ENCODE data around the gene MMP3. TPM values are rescaled to one million over a fixed set of nuclear protein-coding genes. Genes with fewer than 3 reads are reported as not detected.

Gene MMP3
- polyA plus RNA-seq, 3 donors = not detected

DNA sequence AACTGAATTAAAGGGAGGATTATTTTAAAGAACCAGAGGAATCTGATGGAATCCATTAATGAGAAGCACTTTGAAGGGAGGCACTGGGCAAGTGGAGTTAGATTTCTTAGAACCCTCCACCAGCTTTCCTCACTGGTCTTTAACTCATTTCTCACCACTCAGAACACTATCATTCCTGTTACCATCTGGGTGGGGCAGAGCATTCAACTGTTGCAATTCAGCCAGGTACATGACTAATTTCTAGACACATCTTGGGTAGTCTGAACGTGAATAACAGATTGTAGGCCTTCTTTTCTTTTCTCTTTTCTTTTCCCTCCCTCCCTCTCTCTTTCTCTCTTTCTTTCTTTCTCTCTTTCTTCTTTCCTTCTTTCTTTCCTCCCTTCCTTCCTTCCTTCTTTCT, 29.9 kb downstream of the MMP3 start:
- Mint-ChIP-seq H3K27ac (no peak overlapping the region), H3K4me1 (no peaks in the 10 kb centered on the region), H3K4me3 (no peak overlapping the region), H3K36me3 (no peaks in the 10 kb centered on the region), H3K27me3 (ENCODE audit: low read depth in 3 of 3) (peaks cover 4 to 6% (median 5%) of the 10 kb centered on the region in 3 donors), H3K9me3 (peaks cover 0 to 11% (median 6%) of the 10 kb centered on the region in 7 donors)
- no peaks in the 10 kb centered on the region for H3K27me3 ChIP-seq (ENCODE audit: control insufficient read depth in 2 of 2, insufficient read depth in 2 of 2, low read length in 2 of 2)
- no peak overlapping the region for H3K4me3 ChIP-seq (replicated peaks in 1 of 3; ENCODE audit: low read depth in 2 of 3, low read length in 3 of 3)
- no peaks in the 10 kb centered on the region for H3K79me2 ChIP-seq (ENCODE audit: insufficient read depth, low read length)
- no peak for DNase-seq
- intact Hi-C loops (cut with micrococcal nuclease) = no loop called here
- H3K9ac ChIP-seq (ENCODE audit: insufficient read depth, low read length, poor library complexity, severe bottlenecking) = no peak overlapping the region
- no peaks in the 10 kb centered on the region for H3K4me1 ChIP-seq (ENCODE audit: control insufficient read depth in 1 of 2, insufficient read depth in 2 of 2, low read length in 2 of 2)
- H4K20me1 ChIP-seq (ENCODE audit: insufficient read depth, low read length) = no peaks in the 10 kb centered on the region
- no CpG with 5 or more reads among the region's 1 CpG for WGBS (ENCODE audit: insufficient coverage)
- no peaks in the 10 kb centered on the region for H3K9me3 ChIP-seq (replicated peaks in 1 of 2; ENCODE audit: control insufficient read depth in 1 of 2, insufficient read depth in 1 of 2, low read length in 2 of 2)
- TF ChIP-seq, protein P1, sequence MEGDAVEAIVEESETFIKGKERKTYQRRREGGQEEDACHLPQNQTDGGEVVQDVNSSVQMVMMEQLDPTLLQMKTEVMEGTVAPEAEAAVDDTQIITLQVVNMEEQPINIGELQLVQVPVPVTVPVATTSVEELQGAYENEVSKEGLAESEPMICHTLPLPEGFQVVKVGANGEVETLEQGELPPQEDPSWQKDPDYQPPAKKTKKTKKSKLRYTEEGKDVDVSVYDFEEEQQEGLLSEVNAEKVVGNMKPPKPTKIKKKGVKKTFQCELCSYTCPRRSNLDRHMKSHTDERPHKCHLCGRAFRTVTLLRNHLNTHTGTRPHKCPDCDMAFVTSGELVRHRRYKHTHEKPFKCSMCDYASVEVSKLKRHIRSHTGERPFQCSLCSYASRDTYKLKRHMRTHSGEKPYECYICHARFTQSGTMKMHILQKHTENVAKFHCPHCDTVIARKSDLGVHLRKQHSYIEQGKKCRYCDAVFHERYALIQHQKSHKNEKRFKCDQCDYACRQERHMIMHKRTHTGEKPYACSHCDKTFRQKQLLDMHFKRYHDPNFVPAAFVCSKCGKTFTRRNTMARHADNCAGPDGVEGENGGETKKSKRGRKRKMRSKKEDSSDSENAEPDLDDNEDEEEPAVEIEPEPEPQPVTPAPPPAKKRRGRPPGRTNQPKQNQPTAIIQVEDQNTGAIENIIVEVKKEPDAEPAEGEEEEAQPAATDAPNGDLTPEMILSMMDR (IDR thresholded peaks at IDR 0.05) = no peak
- no peak overlapping the region for H3K4me2 ChIP-seq (replicated peaks; ENCODE audit: extremely low read depth, low read length, poor library complexity, severe bottlenecking)
- H3K36me3 ChIP-seq (replicated peaks in 1 of 2; ENCODE audit: control insufficient read depth in 1 of 2, insufficient read depth in 2 of 2, low read length in 2 of 2) = no peaks in the 10 kb centered on the region
- no peak overlapping the region for H2AFZ ChIP-seq (ENCODE audit: insufficient read depth, low read depth, low read length, poor library complexity, severe bottlenecking)
- no peak overlapping the region for H3K27ac ChIP-seq (ENCODE audit: low read depth in 1 of 2, low read length in 2 of 2)

DNA sequence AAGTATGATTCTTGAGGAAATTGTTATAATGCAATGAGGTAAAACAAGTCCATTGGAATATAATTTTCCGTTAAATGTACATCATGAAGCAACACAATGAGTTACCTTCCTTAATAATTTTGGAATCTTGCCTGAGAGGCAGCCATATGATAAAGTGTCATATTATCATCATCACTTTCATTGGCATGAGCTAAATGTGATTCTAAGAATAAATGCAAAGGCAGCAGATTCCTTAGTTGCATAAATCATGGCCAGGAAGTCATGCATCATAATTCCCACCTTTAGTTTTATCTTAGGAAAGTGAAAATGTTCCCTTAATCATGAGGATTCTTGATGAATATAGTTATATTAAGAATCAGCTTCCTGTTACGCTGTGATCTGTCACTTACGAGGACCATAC, 31.2 kb downstream of the MMP3 start:
- H2AFZ ChIP-seq (ENCODE audit: insufficient read depth, low read depth, low read length, poor library complexity, severe bottlenecking) = no peak overlapping the region

More for the DNA sequence above, 31.2 kb downstream of the MMP3 start:
- H3K79me2 ChIP-seq (ENCODE audit: insufficient read depth, low read length) = no peaks in the 10 kb centered on the region
- H3K4me2 ChIP-seq (replicated peaks; ENCODE audit: extremely low read depth, low read length, poor library complexity, severe bottlenecking) = no peak overlapping the region
- peaks cover 0 to 2% of the 10 kb centered on the region in 2 donors for H3K27me3 ChIP-seq (ENCODE audit: control insufficient read depth in 2 of 2, insufficient read depth in 2 of 2, low read length in 2 of 2)
- H3K36me3 ChIP-seq (replicated peaks in 1 of 2; ENCODE audit: control insufficient read depth in 1 of 2, insufficient read depth in 2 of 2, low read length in 2 of 2) = no peaks in the 10 kb centered on the region
- intact Hi-C loops (cut with micrococcal nuclease) = no loop called here
- Mint-ChIP-seq H3K27me3 (ENCODE audit: low read depth in 3 of 3) (peaks cover 9 to 11% (median 11%) of the 10 kb centered on the region in 3 donors), H3K9me3 (peaks cover 0 to 9% (median 5%) of the 10 kb centered on the region in 7 donors), H3K4me1 (no peaks in the 10 kb centered on the region), H3K27ac (no peak overlapping the region), H3K4me3 (no peak overlapping the region), H3K36me3 (no peaks in the 10 kb centered on the region)
- H3K9ac ChIP-seq (ENCODE audit: insufficient read depth, low read length, poor library complexity, severe bottlenecking) = no peak overlapping the region
- H3K4me1 ChIP-seq (ENCODE audit: control insufficient read depth in 1 of 2, insufficient read depth in 2 of 2, low read length in 2 of 2) = no peaks in the 10 kb centered on the region
- H3K27ac ChIP-seq (ENCODE audit: low read depth in 1 of 2, low read length in 2 of 2) = no peak overlapping the region
- no peaks in the 10 kb centered on the region for H4K20me1 ChIP-seq (ENCODE audit: insufficient read depth, low read length)
- TF ChIP-seq, protein P1 (IDR thresholded peaks at IDR 0.05) = no peak
- WGBS (ENCODE audit: insufficient coverage) = no CpG with 5 or more reads among the region's 3 CpGs
- no peak overlapping the region for H3K4me3 ChIP-seq (replicated peaks in 1 of 3; ENCODE audit: low read depth in 2 of 3, low read length in 3 of 3)
- no peaks in the 10 kb centered on the region for H3K9me3 ChIP-seq (replicated peaks in 1 of 2; ENCODE audit: control insufficient read depth in 1 of 2, insufficient read depth in 1 of 2, low read length in 2 of 2)
- DNase-seq = no peak

Measured in CD14-positive monocyte (primary cell).